GM19452 (cell line): Measurements from ENCODE around the gene MXD1.

ENCODE experiments used
- ATAC-seq: cut with Tn5 transposase; IDR thresholded peaks from one replicate; pipeline ENCODE4 v1.9.1; 2021; ENCODE audit not compliant: unreplicated experiment

The MXD1 gene

GRCh38 chr2:69975853-69976462 is 61.0 kb downstream of the MXD1 start:
- ATAC-seq, result no peak

GRCh38 chr2:69977186-69977585 is 62.3 kb downstream of the MXD1 start:
- no peak for ATAC-seq

DNA sequence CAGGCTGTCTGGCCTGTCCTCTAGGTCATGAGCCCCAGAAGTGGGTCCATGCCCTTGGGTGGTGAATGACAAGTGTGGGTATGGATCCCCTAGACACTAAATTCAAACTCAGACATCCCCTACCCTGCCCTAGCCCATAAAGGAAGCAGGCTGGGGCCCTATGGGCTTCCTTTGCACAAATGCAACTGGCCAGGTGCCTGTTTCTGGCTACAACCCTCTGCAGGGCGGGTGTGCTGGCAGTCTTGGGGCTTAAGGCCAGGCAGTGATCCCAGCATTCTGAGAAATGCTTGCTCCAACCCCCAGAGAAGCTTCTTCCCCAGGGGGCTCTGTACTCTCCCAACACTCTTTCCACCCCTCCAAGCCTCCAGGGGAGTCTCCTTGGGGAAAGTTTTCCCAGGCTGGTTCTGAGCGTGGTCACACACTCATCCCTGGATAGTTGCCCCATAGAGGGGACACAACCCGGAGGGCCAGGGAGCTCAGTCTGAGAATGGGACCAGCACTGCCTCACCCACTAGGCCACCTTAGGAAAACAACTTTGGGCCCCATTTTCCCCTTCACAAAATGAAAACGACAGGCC is 63.1 kb downstream of the MXD1 start:
- ATAC-seq, result no peak

DNA sequence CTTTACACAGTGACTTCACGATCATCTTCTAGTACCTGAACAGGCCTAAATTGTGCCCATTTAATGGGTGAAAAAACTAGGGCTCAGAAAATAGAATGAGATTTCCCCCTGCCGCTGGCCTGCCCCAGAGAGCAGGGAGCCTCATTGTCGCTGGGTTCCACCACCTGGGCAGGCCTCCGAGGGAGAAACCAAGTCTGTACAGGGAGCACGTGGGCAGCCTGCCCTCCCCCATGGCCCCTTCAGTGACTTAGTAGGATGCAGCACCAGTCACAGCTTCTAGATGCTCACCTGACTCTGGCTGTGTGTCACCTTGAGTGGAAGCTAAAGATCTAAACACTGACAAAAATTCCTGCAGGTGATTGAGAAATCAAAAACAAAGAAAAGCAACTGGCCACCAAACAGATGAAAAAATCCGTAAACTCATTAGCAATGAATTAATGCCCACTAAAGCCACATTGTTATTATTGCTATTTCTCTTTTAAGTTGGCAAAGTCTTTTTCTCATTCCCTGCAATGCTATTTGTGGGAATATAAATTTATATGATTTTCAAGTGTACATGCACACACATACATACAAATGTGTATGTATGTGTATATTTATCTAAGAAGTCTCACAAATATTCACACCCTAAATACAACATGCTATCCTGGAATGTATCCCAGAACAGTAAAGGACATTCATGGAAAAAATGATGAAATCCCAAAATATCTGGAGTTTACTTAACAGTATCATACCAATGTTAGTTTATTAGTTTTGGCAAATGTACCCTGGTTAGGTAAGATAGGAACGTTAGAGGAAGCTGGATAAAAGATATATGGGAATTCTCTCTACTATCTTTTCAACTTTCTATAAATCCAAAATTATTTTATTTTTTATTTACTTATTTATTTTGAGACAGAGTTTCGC is 65.2 kb downstream of the MXD1 start:
- no peak for ATAC-seq

DNA sequence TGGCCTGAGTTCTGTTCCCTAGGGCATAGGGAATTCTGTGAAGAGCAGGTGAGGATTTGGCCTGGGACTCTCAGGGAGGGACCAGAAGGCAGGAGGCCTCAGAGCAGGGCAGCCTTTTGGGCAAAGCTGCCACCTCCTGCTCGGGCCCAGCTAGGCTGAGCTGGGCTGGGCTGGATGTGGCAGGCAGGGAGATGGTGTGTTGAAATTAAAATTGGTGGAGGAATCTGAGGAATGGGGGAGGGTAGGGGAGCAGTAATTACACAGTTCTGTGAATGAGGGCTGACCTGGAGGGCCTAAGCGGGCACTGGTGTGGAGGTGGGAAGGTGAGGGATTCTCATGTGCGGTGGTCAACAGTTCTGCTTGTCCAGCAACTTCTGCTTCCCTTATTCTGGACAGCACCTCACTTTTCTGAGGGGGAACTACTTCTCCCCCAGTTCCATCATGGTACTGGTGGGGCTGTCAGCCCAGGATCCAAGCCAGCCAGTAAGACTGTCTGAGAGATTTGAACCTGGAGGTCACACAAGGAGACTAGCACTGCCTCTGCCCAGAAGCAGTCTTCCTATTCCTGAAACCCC is 68.6 kb downstream of the MXD1 start:
- ATAC-seq, result no peak

DNA sequence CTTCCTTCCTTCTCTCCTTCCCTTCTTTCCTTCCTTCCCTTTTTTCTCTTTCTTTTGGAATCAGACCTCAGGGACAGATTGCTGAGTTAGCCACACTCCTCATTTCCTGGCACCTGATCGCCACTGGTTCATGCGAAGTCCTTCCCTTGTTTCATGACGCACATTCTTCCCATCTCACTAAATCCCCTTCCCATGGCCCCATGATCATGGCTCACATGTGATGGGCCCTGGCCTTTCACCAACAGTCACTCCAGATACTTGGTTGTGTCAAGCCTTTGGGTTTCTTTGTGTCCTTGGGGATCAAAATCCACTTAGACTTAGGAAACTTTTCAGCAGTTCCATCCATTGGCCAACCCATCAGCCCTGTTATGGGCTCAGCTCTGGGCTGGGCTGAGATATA is 70.3 kb downstream of the MXD1 start:
- no peak for ATAC-seq

- ATAC-seq, result no peak
Observed at GRCh38 chr2:69985688-69986087, 70.8 kb downstream of the MXD1 start.

DNA sequence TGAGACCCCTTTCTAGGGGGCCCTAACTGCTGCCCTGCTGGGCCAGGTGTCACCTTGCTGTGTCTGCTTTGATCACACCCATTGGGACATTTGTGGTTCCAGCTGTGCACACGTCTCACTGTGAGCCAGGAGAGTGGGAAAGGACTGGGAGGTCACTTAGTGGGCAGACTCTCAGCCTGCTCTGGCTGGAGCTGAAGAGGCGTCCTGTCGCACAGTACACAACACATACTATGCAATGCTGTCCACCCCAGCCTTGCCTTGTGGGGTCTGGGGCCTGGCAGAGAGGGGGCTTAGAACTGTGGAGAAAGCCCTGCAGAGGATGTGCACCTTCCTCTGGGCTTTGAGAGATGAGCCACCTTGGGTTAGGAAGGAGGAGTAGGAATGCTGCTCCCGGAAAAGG is 71.8 kb downstream of the MXD1 start:
- no peak for ATAC-seq

GRCh38 chr2:69988086-69988635 is 73.3 kb downstream of the MXD1 start:
- no peak for ATAC-seq

- ATAC-seq, result no peak
Observed at GRCh38 chr2:69989009-69989408, 74.1 kb downstream of the MXD1 start.

DNA sequence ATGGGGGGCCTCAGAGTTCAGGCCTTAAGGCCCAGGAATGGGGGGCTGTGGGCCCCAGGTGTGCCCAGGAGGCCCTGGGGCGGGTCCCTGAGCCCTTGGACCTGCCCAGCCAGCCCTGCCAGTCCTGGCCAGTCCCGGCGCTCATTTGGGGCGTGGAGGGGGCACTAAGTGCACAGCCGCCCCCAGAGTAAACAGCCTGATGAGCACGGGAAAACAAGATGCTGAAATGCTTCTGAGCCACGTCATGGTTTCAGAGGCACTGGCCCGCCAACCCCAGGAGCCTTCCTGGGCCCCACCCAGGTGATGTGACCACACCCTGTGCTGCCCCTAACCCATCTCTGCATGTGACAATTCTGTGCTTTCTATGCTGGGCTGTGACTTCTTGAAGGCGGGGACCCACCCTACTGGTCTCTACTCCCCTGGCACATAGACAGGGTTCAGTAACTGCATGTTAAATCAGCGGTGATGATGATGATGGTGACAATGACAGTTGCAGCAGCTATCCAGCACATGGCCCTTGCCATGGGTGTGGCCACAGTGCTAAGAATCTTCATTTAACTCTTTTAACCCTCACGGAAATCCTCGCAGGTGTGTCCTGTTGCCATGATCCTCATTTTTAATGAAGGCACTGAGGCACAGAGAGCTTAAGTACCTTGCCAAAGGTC is 74.7 kb downstream of the MXD1 start:
- ATAC-seq, result no peak
